Endothelial cell of hepatic sinusoid (primary cell): Measurements from ENCODE around the gene STX1B.
"Not testable (repeated sequence)": the region's sequence is repeated elsewhere in the genome, so short reads cannot be mapped to it uniquely, and the experiment has no call there.

Experiments
- in situ Hi-C: cut with HindIII; loops from 2 replicates; pipeline ENCODE4 v1.10.0; 2017; ENCODE audit warnings: low sequenced_read_pairs

STX1B gene

GRCh38 chr16:31016018-31016417 lies 5.6 kb upstream of the STX1B start:
- in situ Hi-C loops: no loop called here

- in situ Hi-C loops: not testable (repeated sequence)
Observed at GRCh38 chr16:31013292-31013691, 2.9 kb upstream of the STX1B start.

DNA sequence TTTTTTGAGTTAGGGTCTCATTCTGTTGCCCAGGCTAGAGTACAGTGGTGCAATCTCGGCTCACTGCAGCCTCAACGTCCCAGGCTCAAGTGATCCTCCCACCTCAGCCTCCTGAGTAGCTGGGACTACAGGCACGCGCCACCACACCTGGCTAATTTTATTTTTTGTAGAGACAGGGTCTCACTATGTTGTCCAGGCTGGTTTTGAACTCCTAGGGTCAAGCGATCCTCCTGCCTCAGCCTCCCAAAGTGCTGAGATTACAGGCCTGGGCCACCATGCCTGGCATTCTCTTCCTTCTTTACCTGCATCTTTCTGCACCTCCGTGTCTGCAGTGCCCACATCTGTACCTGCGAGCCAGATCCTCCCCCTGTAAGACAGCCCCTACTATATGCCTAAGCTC lies 1.4 kb upstream of the STX1B start:
- in situ Hi-C loops: not testable (repeated sequence)

GRCh38 chr16:31009894-31010584 lies 399 bp downstream of the STX1B start:
- in situ Hi-C loops: no loop called here

DNA sequence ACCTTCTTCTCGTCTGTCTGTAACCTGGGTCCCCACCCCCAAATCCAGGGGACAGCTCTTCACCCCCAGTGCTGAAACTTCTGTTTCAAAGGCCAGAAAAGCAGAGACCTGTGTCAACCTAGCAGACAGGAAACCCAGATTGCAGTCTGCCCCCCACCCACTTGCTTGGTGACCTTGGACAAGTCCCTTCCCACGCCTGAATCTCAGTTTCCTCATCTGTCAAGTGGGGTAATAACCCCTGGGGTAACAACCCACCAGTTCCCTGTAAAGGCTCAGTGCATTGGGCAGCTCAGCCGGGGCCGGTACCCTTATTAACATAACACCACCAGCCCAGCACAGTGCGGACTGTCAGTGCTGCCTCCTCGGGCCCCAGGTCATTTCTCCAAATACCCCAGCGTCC lies 1.3 kb downstream of the STX1B start:
- in situ Hi-C loops: no loop called here

GRCh38 chr16:31008551-31008950 lies 1.9 kb downstream of the STX1B start:
- in situ Hi-C loops: no loop called here

DNA sequence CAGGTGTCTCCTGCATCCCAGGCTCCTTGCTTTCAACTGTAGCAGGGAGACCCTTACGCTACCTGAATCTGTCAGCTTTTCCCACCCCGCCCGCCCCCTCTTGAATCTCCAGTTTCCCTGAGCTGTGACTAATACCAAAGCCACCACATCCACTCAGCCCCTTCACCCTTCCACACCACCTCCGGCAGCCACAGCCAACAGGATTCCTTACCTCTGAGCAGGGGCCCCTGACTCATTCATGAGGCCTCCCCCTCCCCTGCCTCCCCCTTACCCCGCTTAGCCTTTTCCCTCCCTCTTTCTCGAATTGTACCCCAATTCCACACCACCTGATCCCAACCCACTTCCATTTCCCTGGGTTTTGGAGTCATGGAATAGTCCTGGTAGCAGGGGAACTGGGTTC lies 2.3 kb downstream of the STX1B start:
- in situ Hi-C loops: no loop called here

- in situ Hi-C loops: no loop called here
Observed at GRCh38 chr16:31007684-31008083, 2.8 kb downstream of the STX1B start.

- in situ Hi-C loops: no loop called here
Observed at GRCh38 chr16:31006589-31006988, 3.8 kb downstream of the STX1B start.

GRCh38 chr16:31006086-31006385 lies 4.4 kb downstream of the STX1B start:
- in situ Hi-C loops: no loop called here

DNA sequence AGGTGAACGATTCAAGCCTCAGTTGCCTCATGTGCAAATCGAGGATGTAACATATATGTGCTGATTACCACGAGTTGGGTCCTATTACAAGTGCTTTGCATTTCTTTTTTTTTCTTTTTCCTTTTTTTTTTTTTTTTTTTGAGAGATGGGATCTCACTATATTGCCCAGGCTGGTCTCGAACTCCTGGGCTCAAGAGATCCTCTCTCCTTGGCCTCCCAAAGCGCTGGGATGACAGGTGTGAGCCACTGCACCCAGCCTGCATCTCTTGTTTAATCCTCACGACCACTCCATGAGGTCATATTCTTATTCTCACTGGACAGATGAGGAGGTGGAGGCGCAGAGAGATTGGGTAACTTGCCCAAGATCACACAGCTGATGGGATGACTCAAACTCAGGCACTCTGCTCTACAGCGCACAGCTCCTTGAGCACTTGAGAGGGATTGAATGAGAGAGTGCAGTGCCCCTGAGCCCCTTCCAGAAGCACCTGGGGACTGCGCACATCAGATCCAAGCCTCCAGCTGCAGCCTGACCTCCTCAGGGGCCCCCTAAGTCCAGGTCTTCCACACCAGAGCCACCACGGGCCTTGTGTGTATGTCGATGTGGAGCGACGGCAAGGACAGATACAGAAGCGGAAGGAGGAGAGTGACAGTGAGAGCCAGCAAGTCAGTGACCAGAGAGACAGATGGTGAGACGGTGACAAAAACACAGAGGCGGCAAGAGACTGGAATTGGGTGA lies 4.9 kb downstream of the STX1B start:
- in situ Hi-C loops: no loop called here

GRCh38 chr16:31004658-31005057 lies 5.8 kb downstream of the STX1B start:
- in situ Hi-C loops: loop anchor here (5.0 kb wide), 2 partner anchors 57 to 68 kb away; partner anchors contain the start of genes ORAI3, ZNF646 and ZNF668

- in situ Hi-C loops: loop anchor here (5.0 kb wide), 2 partner anchors 56 to 69 kb away; partner anchors contain the start of genes ORAI3, ZNF646 and ZNF668
Observed at GRCh38 chr16:31003744-31004143, 6.7 kb downstream of the STX1B start.

- in situ Hi-C loops: loop anchor here (5.0 kb wide), 2 partner anchors 56 to 69 kb away; partner anchors contain the start of genes ORAI3, ZNF646 and ZNF668
Observed at GRCh38 chr16:31002862-31003341, 7.5 kb downstream of the STX1B start.

- in situ Hi-C loops: loop anchor here (5.0 kb wide), 2 partner anchors 55 to 70 kb away; partner anchors contain the start of genes ORAI3, ZNF646 and ZNF668
Observed at GRCh38 chr16:31002250-31002700, 8.2 kb downstream of the STX1B start.

GRCh38 chr16:31001507-31002249 lies 8.8 kb downstream of the STX1B start:
- in situ Hi-C loops: loop anchor here (5.0 kb wide), 2 partner anchors 54 to 71 kb away; partner anchors contain the start of genes ORAI3, ZNF646 and ZNF668

DNA sequence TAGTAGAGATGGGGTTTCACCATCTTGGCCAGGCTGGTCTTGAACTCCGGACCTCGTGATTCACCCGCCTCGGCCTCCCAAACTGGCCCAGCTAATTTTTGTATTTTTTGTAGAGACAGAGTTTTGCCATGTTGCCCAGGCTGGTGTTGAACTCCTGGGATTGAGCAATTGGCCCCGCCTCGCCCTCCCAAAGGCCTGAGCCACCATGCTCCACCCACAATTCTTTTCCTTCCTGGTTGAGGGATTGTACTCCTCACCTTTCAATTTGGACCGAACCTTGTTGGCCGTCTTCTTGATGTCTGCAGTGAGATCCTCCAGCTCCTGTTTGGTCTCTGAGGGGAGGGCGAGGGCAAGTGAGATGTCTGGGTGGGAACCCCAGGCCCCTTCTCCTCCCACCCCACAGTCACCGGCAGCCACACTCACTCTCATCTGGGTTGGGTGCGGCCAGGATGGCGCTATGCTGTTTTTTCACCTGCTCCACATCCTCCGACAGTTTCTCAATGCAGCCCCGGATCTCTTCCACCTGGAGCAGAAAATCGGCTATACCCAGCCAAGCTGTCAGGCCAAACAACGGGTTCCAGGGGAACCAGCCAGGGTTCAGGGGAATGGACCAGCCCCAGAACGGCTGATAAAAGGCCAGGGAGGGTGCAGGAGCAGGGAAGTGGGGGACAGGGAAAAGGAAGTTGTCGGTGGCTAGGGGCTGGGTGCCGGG lies 9.6 kb downstream of the STX1B start:
- in situ Hi-C loops: loop anchor here (5.0 kb wide), 2 partner anchors 54 to 71 kb away; partner anchors contain the start of genes ORAI3, ZNF646 and ZNF668

- in situ Hi-C loops: no loop called here
Observed at GRCh38 chr16:30998852-30999761, 11.3 kb downstream of the STX1B start.
